GM21528 (cell line): ENCODE results near the gene COX8A.

Source experiments
- ATAC-seq: cut with Tn5 transposase; IDR thresholded peaks from one replicate; pipeline ENCODE4 v1.9.1; 2021; ENCODE audit warnings: mild to moderate bottlenecking, moderate library complexity; ENCODE audit not compliant: unreplicated experiment, low FRiP score

COX8A gene

GRCh38 chr11:64018310-64018709 is 43.9 kb downstream of the COX8A start:
- ATAC-seq: no peak

GRCh38 chr11:64019106-64020037 is 45.0 kb downstream of the COX8A start:
- ATAC-seq: no peak

- ATAC-seq: no peak
These were observed 46.7 kb downstream of the COX8A start for GRCh38 chr11:64020976-64021756.

GRCh38 chr11:64021757-64022093 is 47.3 kb downstream of the COX8A start:
- ATAC-seq: no peak

GRCh38 chr11:64022125-64022784 is 47.8 kb downstream of the COX8A start:
- no peak for ATAC-seq

DNA sequence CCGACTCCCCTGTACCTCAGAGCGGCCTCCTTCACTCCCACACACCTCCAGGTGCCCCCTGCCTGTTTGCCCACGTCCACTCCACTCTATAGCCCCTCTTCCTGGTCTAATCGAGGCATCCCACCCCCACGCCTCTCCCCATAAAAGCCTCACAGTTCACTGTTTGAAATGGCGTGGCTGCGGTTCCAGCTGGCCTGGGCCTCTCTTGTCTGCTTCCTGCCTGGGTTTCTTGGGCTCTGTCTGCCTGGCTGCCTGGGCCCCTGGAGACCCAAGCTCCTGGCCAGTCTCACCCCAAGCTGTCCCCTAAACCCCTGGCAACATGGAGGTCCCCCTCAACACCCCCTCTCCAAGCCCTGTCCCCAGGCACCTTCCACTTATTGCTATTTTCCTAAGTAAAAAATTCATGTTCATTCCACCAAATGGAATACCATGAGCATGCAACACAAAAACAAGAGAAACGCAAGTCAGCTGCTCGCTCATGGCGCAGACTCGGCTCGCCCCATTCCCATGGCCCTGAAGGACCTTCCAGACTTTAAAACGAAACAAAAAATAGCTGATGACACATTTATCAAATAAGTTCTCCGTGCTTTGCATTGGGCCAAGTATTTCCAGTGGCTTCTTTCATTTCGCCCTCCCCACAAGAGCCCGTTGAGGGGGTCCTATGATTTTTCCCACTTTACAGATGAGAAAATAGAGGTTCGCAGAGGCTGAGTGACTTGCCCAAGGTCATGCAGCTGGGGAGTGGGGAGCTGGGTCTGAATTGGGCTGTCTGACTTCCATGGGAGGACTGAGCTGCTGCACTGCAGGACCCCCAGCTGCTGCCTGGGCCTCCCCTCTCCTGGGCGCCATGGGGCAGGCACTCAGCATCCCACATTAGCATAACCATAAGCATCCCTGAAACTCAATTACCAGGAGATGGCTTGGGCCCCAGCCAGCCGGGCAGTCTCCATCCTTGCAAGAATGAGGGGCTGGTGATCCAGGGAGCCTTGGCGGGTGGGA is 49.6 kb downstream of the COX8A start:
- ATAC-seq: no peak

- ATAC-seq: no peak
These were observed 50.8 kb downstream of the COX8A start for GRCh38 chr11:64025205-64025604.
